Posterior cingulate gyrus (tissue), 11 donors: ENCODE data around the gene SAP130.

Experiments
- DNase-seq, 10 donors: peaks; one replicate each; pipeline versions ENCODE4 v3.0.0 to v3.0.0-alpha.2; 2020 to 2021; ENCODE audit warnings: mixed read lengths in 3 of 10
- intact Hi-C: fragments of 100-400 bp; cut with DNase I; formaldehyde crosslinking; loops from one replicate; pipeline ENCODE4 v1.15.1; 2023

Gene SAP130

GRCh38 chr2:128027801-128028667, at the start of gene SAP130:
SAP130 (minus strand) TSS chr2:128028059; CDS start chr2:128026292, 1,767 bp downstream.
- peak; percentile 98 to 100 (median 99) for DNase-seq

GRCh38 chr2:128076461-128077106, 48.7 kb upstream of the SAP130 start:
- no peak for DNase-seq
- intact Hi-C loops: no loop called here

More at GRCh38 chr2:128027801-128028667, at the start of gene SAP130:
- intact Hi-C loops: loop anchor here (2.0 to 10.0 kb wide), 2 partner anchors 63 to 143 kb away; partner anchors contain the start of genes AMMECR1L and UGGT1

- no peak for DNase-seq
- intact Hi-C loops: no loop called here
These were observed 45.4 kb upstream of the SAP130 start for GRCh38 chr2:128073278-128073677.

GRCh38 chr2:128069769-128070168, 41.9 kb upstream of the SAP130 start:
- intact Hi-C loops: no loop called here
- DNase-seq: no peak

- DNase-seq: no peak
- intact Hi-C loops: no loop called here
These were observed 36.5 kb upstream of the SAP130 start for GRCh38 chr2:128064353-128064752.

- DNase-seq: no peak
- intact Hi-C loops: no loop called here
These were observed 34.7 kb upstream of the SAP130 start for GRCh38 chr2:128062571-128062970.

GRCh38 chr2:128058114-128058513, 30.3 kb upstream of the SAP130 start:
- no peak for DNase-seq
- intact Hi-C loops: no loop called here

- intact Hi-C loops: no loop called here
- no peak for DNase-seq
These were observed 29.5 kb upstream of the SAP130 start for GRCh38 chr2:128057334-128057733.

GRCh38 chr2:128054104-128054885, 26.4 kb upstream of the SAP130 start:
- intact Hi-C loops: no loop called here
- no peak for DNase-seq

GRCh38 chr2:128053331-128053730, 25.5 kb upstream of the SAP130 start:
- DNase-seq: no peak
- intact Hi-C loops: no loop called here

- intact Hi-C loops: no loop called here
- no peak for DNase-seq
These were observed 15.2 kb upstream of the SAP130 start for GRCh38 chr2:128043041-128043440.

GRCh38 chr2:128041561-128041960, 13.7 kb upstream of the SAP130 start:
- no peak for DNase-seq
- intact Hi-C loops: no loop called here

GRCh38 chr2:128040166-128040771, 12.4 kb upstream of the SAP130 start:
- intact Hi-C loops: no loop called here

GRCh38 chr2:128039535-128039934, 11.7 kb upstream of the SAP130 start:
- intact Hi-C loops: no loop called here
- no peak for DNase-seq

More at GRCh38 chr2:128040166-128040771, 12.4 kb upstream of the SAP130 start:
- DNase-seq: no peak

GRCh38 chr2:128038411-128038810, 10.6 kb upstream of the SAP130 start:
- intact Hi-C loops: no loop called here
- DNase-seq: no peak

- no peak for DNase-seq
- intact Hi-C loops: no loop called here
These were observed 9.8 kb upstream of the SAP130 start for GRCh38 chr2:128037649-128038048.

GRCh38 chr2:128036748-128037607, 9.1 kb upstream of the SAP130 start:
- intact Hi-C loops: no loop called here
- DNase-seq: no peak

- intact Hi-C loops: no loop called here
These were observed 4.2 kb upstream of the SAP130 start for GRCh38 chr2:128032092-128032491.

GRCh38 chr2:128028668-128029054, 802 bp upstream of the SAP130 start:
- intact Hi-C loops: loop anchor here (10.0 kb wide), 1 partner anchor 144 kb away; the partner anchor contains the start of gene AMMECR1L
- DNase-seq: no peak

More at GRCh38 chr2:128032092-128032491, 4.2 kb upstream of the SAP130 start:
- no peak for DNase-seq
